HUES64 (cell line): Measurements from ENCODE around the gene OR5B3. TPM values are rescaled to one million over a fixed set of nuclear protein-coding genes. Genes with fewer than 3 reads are reported as not detected.
"Not testable (repeated sequence)": the region's sequence is repeated elsewhere in the genome, so short reads cannot be mapped to it uniquely, and the experiment has no call there.

Source experiments
- H3K27ac ChIP-seq: 2 replicates; pipeline ENCODE4 v1.7.0; 2013; ENCODE audit warnings: low read depth, low read length, inconsistent platforms
- H3K27me3 ChIP-seq: 2 replicates; pipeline ENCODE4 v1.6.1; 2013; ENCODE audit warnings: mild to moderate bottlenecking, low read length; ENCODE audit not compliant: insufficient read depth
- H3K36me3 ChIP-seq: 2 replicates; pipeline ENCODE4 v1.6.1; 2013; ENCODE audit warnings: mild to moderate bottlenecking, low read length; ENCODE audit not compliant: insufficient read depth
- H3K4me1 ChIP-seq: 2 replicates; pipeline ENCODE4 v1.6.1; 2013; ENCODE audit warnings: mild to moderate bottlenecking, low read length, moderate library complexity; ENCODE audit not compliant: insufficient read depth
- H3K4me3 ChIP-seq: 2 replicates; pipeline ENCODE4 v1.5.1; 2013; ENCODE audit warnings: mild to moderate bottlenecking, low read length, moderate library complexity
- H3K9ac ChIP-seq: 2 replicates; pipeline ENCODE4 v1.6.1; 2013; ENCODE audit warnings: mild to moderate bottlenecking, low read depth, low read length
- H3K9me3 ChIP-seq: 2 replicates; pipeline ENCODE4 v1.6.1; 2013; ENCODE audit warnings: low read depth, low read length; ENCODE audit not compliant: insufficient read depth
- WGBS: fragments of 150-250, 120-280 bp; methylation state at CpG from one replicate; pipeline ENCODE4 v1.1.7; 2013; ENCODE audit warnings: missing lambda C conversion rate; 5-methylcytosine and 5-hydroxymethylcytosine counted together
- polyA plus RNA-seq, 2 experiments: library from polyadenylated mRNA; stranded (reverse); fragments of 50-300 nt; gene quantifications; one replicate each; pipeline ENCODE4 v1.2.3, GENCODE V29; 2013

The OR5B3 gene
- not detected for polyA plus RNA-seq (2013, experiment 1 of 2)
- polyA plus RNA-seq (2013, experiment 2 of 2) = not detected

DNA sequence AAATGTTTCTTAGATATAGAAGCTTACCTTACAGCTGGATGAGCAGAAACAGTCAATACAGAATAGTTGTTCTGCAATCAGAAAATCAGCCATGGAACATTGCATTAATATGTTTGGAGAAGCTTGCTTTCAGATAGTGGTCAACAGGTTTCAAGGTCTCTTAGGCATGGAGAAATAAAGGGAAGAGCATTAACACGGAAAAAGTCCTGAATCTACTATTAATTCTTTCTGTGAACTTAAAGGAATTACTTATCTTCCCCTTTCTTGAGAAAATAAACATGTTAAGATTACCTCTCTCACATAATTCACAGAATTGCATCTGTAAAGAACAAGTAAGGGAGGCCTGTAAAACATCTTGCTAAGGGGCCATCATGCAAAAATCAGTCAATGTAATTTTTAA lies at the start of gene OR5B3:
Gene OR5B3, minus strand, starts transcription at position 101 of the 400 bp plus-strand sequence. CDS start 3,465 bp downstream, outside the sequence.
- no peaks in the 10 kb centered on the region for H3K4me1 ChIP-seq
- 40% methylated on average over 1 of the region's 1 CpG for WGBS
- 0 out of 2 replicates have a peak, but pooled peaks cover 14% of the 10 kb centered on the region for H3K9me3 ChIP-seq
- no peak within 1 kb of the TSS for H3K4me3 ChIP-seq
- no peak within 1 kb of the TSS for H3K9ac ChIP-seq
- no peaks in the 10 kb centered on the region for H3K36me3 ChIP-seq
- no peak within 1 kb of the TSS for H3K27ac ChIP-seq
- H3K27me3 ChIP-seq = no peaks in the 10 kb centered on the region

- H3K9me3 ChIP-seq = no peaks in the 10 kb centered on the region
- no peaks in the 10 kb centered on the region for H3K36me3 ChIP-seq
- no peak overlapping the region for H3K27ac ChIP-seq
- WGBS = 76% methylated on average over 3 of the region's 3 CpGs
- H3K4me3 ChIP-seq = no peak overlapping the region
- H3K4me1 ChIP-seq = no peaks in the 10 kb centered on the region
- H3K9ac ChIP-seq = no peak overlapping the region
- H3K27me3 ChIP-seq = no peaks in the 10 kb centered on the region
Observed at GRCh38 chr11:58451585-58451984, 44.9 kb upstream of the OR5B3 start.

DNA sequence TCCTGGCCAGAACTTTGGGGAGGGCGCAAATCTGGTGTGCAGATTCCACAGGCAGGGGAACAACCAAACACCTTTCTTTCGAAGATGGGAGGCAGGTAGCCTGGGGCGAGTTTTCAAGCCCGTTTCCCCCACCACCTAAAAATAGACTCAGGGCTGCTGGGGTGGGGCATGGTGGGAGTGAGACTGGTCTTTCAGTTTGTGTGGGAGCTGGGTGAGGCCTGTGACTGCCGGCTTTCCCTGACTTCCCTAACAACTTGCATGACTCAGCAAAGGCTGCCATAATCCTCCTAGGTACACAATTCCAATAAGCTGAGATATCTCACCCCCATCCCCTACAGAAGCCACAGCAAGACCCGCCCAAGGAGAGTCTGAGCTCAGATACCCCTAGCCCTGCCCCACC lies 39.6 kb upstream of the OR5B3 start:
- Histone ChIP-seq H3K27me3 (no peaks in the 10 kb centered on the region), H3K27ac (no peak overlapping the region), H3K9me3 (peaks cover 15% of the 10 kb centered on the region; the same call in 1 of the 2 replicates), H3K4me3 (no peak overlapping the region), H3K36me3 (no peaks in the 10 kb centered on the region), H3K9ac (no peak overlapping the region), H3K4me1 (no peaks in the 10 kb centered on the region)
- WGBS = 73% methylated on average over 4 of the region's 6 CpGs

DNA sequence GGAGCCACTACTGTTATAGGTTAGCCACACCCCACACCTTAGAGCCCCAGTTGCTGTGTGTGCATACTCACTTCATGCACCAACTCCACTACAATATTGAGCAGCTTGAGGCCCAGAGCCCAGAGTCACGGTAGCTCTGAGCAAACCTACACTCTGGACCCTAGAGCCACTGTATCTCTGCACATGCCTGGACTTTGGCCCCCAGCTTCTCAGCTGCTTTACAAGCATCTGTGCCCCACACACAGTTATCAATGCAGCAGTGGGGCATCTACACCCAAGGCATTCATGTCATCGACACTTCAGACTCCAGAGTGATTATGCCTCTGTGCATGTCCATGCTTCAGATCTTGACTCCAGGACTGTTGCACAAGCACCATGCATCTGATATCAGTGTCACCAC lies 37.6 kb upstream of the OR5B3 start:
- no peak overlapping the region for H3K9ac ChIP-seq
- no peaks in the 10 kb centered on the region for H3K27me3 ChIP-seq
- no peak overlapping the region for H3K27ac ChIP-seq
- no peak overlapping the region for H3K4me3 ChIP-seq
- WGBS = 91% methylated on average over 2 of the region's 2 CpGs
- H3K4me1 ChIP-seq = no peaks in the 10 kb centered on the region
- no peaks in the 10 kb centered on the region for H3K36me3 ChIP-seq
- peaks cover 17% of the 10 kb centered on the region; the same call in 1 of the 2 replicates for H3K9me3 ChIP-seq

GRCh38 chr11:58442136-58442535 lies 35.5 kb upstream of the OR5B3 start, which contains the start of gene OR5B12:
OR5B12 (minus strand) TSS chr11:58442236; CDS start chr11:58440151, 2,085 bp downstream.
- H3K9me3 ChIP-seq = peaks cover 21% of the 10 kb centered on the region; the same call in 1 of the 2 replicates
- no peak within 1 kb of the TSS for H3K27ac ChIP-seq
- H3K4me3 ChIP-seq = no peak within 1 kb of the TSS
- H3K9ac ChIP-seq = no peak within 1 kb of the TSS
- H3K27me3 ChIP-seq = no peaks in the 10 kb centered on the region
- WGBS = 88% methylated on average over 1 of the region's 1 CpG
- H3K4me1 ChIP-seq = no peaks in the 10 kb centered on the region
- no peaks in the 10 kb centered on the region for H3K36me3 ChIP-seq

DNA sequence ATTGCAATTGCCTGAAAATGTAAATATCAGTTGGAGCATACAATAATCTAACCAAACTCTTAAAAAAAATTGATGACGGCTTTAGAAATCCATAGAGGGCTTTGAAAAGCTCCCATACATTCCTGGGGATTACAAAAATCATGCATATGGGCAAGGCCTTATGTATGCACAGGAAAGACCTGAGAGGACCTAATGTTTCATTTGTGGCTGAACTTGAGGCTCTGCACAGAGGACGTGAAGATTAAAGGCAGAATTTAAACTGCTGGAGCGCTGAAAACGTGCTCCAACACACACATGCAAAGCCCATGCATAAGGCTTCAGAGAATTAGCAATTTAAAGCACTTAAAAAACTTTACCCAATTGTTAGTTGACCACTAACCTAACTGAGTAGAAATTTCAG lies 31.8 kb upstream of the OR5B3 start:
- H3K36me3 ChIP-seq = no peaks in the 10 kb centered on the region
- 56% methylated on average over 4 of the region's 4 CpGs for WGBS

DNA sequence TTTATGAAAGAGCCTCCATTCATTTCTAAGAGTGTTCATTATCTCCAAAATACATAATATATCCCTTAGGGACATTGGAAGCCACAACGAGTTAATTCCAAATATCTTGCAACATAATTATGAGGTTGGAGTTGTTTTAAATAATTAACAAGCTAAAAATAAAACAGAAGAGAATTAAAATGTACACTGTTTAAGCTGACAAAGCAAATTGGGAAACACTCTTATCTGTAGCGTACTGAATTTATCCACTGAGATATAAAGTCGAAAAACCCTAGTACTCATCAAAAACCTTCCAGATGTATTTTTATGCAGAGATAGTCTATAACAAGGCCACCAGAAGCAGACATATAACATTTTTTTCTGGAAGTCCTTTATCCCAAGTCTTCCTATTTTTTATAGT lies 27.5 kb upstream of the OR5B3 start:
- H3K4me3 ChIP-seq = no peak overlapping the region
- no peaks in the 10 kb centered on the region for H3K27me3 ChIP-seq
- peaks cover 11% of the 10 kb centered on the region; the same call in 1 of the 2 replicates for H3K9me3 ChIP-seq
- H3K9ac ChIP-seq = no peak overlapping the region
- H3K36me3 ChIP-seq = no peaks in the 10 kb centered on the region
- H3K4me1 ChIP-seq = no peaks in the 10 kb centered on the region
- WGBS = 90% methylated on average over 2 of the region's 3 CpGs
- H3K27ac ChIP-seq = no peak overlapping the region

More for the DNA sequence above, 31.8 kb upstream of the OR5B3 start:
- H3K27me3 ChIP-seq = no peaks in the 10 kb centered on the region
- H3K27ac ChIP-seq = no peak overlapping the region
- peaks cover 13% of the 10 kb centered on the region; the same call in 1 of the 2 replicates for H3K9me3 ChIP-seq
- H3K9ac ChIP-seq = no peak overlapping the region
- H3K4me1 ChIP-seq = no peaks in the 10 kb centered on the region
- no peak overlapping the region for H3K4me3 ChIP-seq

- Histone ChIP-seq H3K36me3 (no peaks in the 10 kb centered on the region), H3K27ac (no peak overlapping the region), H3K9ac (no peak overlapping the region), H3K27me3 (no peaks in the 10 kb centered on the region), H3K9me3 (peaks cover 11% of the 10 kb centered on the region; the same call in 1 of the 2 replicates), H3K4me3 (no peak overlapping the region), H3K4me1 (no peaks in the 10 kb centered on the region)
- 100% methylated on average over 2 of the region's 3 CpGs for WGBS
Observed at GRCh38 chr11:58433638-58434203, 27.0 kb upstream of the OR5B3 start.

DNA sequence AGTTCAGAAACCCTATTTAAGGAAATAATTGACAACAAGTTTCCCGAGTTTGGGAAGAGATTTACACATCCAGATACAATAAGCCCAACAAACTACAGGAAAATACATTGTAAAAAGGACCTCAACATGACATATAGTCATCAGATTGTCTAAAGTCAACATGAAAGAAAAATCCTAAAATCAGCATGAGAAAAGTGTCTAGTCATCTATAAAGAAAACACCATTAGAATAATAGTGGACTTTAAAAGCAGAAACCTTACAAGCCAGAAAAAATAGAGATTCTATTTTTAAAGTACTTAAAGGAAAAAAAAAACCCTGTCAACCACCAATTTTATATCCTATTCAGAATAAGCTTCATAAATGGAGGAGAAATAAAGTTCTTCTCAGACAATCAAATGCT lies 22.6 kb upstream of the OR5B3 start:
- H3K27ac ChIP-seq = no peak overlapping the region
- H3K4me1 ChIP-seq = peaks cover 5% of the 10 kb centered on the region
- H3K27me3 ChIP-seq = no peaks in the 10 kb centered on the region
- no peaks in the 10 kb centered on the region for H3K36me3 ChIP-seq
- no peaks in the 10 kb centered on the region for H3K9me3 ChIP-seq
- H3K4me3 ChIP-seq = no peak overlapping the region
- no peak overlapping the region for H3K9ac ChIP-seq
- WGBS = 50% methylated on average over 1 of the region's 1 CpG

GRCh38 chr11:58428021-58428420 lies 21.3 kb upstream of the OR5B3 start, which contains the start of gene OR5B2:
OR5B2 (minus strand) TSS chr11:58428121; CDS start chr11:58423261, 4,860 bp downstream.
- Histone ChIP-seq H3K9ac (no peak within 1 kb of the TSS), H3K4me1 (peaks cover 10% of the 10 kb centered on the region), H3K9me3 (no peaks in the 10 kb centered on the region), H3K4me3 (no peak within 1 kb of the TSS), H3K27me3 (no peaks in the 10 kb centered on the region), H3K27ac (no peak within 1 kb of the TSS), H3K36me3 (no peaks in the 10 kb centered on the region)
- 74% methylated on average over 3 of the region's 3 CpGs for WGBS

DNA sequence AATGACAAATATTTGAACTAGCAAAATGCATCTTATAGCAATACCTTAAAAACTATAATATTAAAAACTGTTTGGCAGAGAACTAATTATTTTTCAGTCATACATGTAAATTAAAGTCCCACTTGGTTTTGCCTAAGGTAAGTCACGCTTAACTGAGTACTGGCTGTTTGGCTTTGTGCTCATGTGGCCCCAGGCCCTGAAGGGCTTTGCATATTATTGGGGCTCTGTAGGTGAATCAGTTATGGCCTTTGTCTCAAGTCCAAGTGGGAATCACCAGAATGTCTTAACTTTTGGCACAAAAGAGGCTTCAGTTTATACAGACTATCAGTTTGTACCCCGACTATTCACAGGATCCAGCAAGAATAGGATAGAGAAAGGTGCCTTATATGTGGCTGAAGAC lies 7.1 kb downstream of the OR5B3 start:
- no CpG with 5 or more reads among the region's 2 CpGs for WGBS
- H3K36me3 ChIP-seq, H3K27me3 ChIP-seq, H3K27ac ChIP-seq, H3K4me1 ChIP-seq, H3K9me3 ChIP-seq, H3K4me3 ChIP-seq, H3K9ac ChIP-seq: not testable (repeated sequence)
